GM20000 (cell line): Measurements from ENCODE around the gene AARS2.
A peak's percentile ranks its signal among the peaks of the same experiment; 100 is the strongest.

ENCODE experiments used
- DNase-seq: peaks from one replicate; pipeline ENCODE4 v3.0.0; 2012; ENCODE audit warnings: low spot score
- CTCF ChIP-seq: IDR thresholded peaks from 2 replicates; pipeline ENCODE4 v1.5.1; 2012; ENCODE audit warnings: mild to moderate bottlenecking, control low read depth; ENCODE audit errors: extremely low read depth, missing control alignments

The AARS2 gene

GRCh38 chr6:44267252-44267651 is 45.9 kb downstream of the AARS2 start:
- TF ChIP-seq CTCF = no peak
- DNase-seq = no peak

- DNase-seq = peak; percentile 88
- no peak for TF ChIP-seq CTCF
Observed at GRCh38 chr6:44266347-44266746, 46.8 kb downstream of the AARS2 start.

- TF ChIP-seq CTCF = no peak
- no peak for DNase-seq
Observed at GRCh38 chr6:44265722-44266233, 47.4 kb downstream of the AARS2 start.

GRCh38 chr6:44265007-44265721 is 48.0 kb downstream of the AARS2 start, which contains the start of gene NFKBIE:
Gene NFKBIE (minus strand): TSS chr6:44265551. CDS start chr6:44265346, 205 bp downstream.
- peak; percentile 53 for TF ChIP-seq CTCF
- DNase-seq = peak; percentile 96

GRCh38 chr6:44264154-44265006 is 48.8 kb downstream of the AARS2 start:
- DNase-seq = peak; percentile 78
- TF ChIP-seq CTCF = no peak

GRCh38 chr6:44263354-44264100 is 49.6 kb downstream of the AARS2 start:
- peak; percentile 76 for DNase-seq
- TF ChIP-seq CTCF = no peak
